Esophagus muscularis mucosa (tissue), 4 donors: Measurements from ENCODE around the gene ANO3. TPM values are rescaled to one million over a fixed set of nuclear protein-coding genes. Genes with fewer than 3 reads are reported as not detected.

ENCODE experiments used
- DNase-seq: peaks from one replicate; pipeline ENCODE4 v3.0.0-alpha.2; 2017; ENCODE audit errors: extremely low spot score
- H3K27ac ChIP-seq, 4 donors: fragments of 200-600 bp; sonication (generic); replicated peaks in 1 of 4; 1 replicate in 3 of 4; 2 replicates in 1 of 4; pipeline ENCODE4 v1.5.1; 2016 to 2019; ENCODE audit warnings: mild to moderate bottlenecking in 1 of 4
- H3K27me3 ChIP-seq, 4 donors: fragments of 200-600 bp; sonication (generic); one replicate each; pipeline versions ENCODE4 v1.5.1 to v1.6.0; 2016 to 2019
- H3K36me3 ChIP-seq, 4 donors: fragments of 200-600 bp; sonication (generic); one replicate each; pipeline ENCODE4 v1.5.1; 2016 to 2019
- H3K4me1 ChIP-seq, 4 donors: fragments of 200-600 bp; sonication (generic); one replicate each; pipeline ENCODE4 v1.5.1; 2016 to 2019
- H3K4me3 ChIP-seq, 4 donors: fragments of 200-600 bp; sonication (generic); 1 replicate in 2 of 4; 2 replicates in 2 of 4; pipeline ENCODE4 v1.5.1; 2016 to 2019; ENCODE audit warnings: mild to moderate bottlenecking in 4 of 4, moderate library complexity in 1 of 4
- H3K9me3 ChIP-seq, 4 donors: fragments of 200-600 bp; sonication (generic); 1 replicate in 3 of 4; 2 replicates in 1 of 4; pipeline ENCODE4 v1.5.1; 2016 to 2019
- CTCF ChIP-seq, 3 experiments: fragments of 200-600 bp in 2 of 3; fragments of 450-650 bp in 1 of 3; sonication (generic) in 2 of 3; IDR thresholded peaks; one replicate each; pipeline ENCODE4 v1.5.1; 2017 to 2019; ENCODE audit warnings: antibody characterized with exemption in 3 of 3, mild to moderate bottlenecking in 2 of 3, moderate library complexity in 1 of 3
- EP300 ChIP-seq: sonication (generic); formaldehyde crosslinking; IDR thresholded peaks from one replicate; pipeline ENCODE4 v1.6.1; 2017; ENCODE audit warnings: antibody characterized with exemption
- POLR2A ChIP-seq: fragments of 450-650 bp; IDR thresholded peaks from one replicate; pipeline ENCODE4 v1.6.1; 2017; ENCODE audit warnings: antibody characterized with exemption, moderate library complexity, mild to moderate bottlenecking, low read depth
- POLR2AphosphoS5 ChIP-seq, 2 donors: sonication (generic); formaldehyde crosslinking; IDR thresholded peaks; one replicate each; pipeline ENCODE4 v1.6.1; 2017; ENCODE audit warnings: antibody characterized with exemption in 2 of 2
- WGBS: methylation state at CpG from one replicate; pipeline ENCODE4 v1.1.5; 2018; 5-methylcytosine and 5-hydroxymethylcytosine counted together
- intact Hi-C: fragments of 100-400 bp; cut with DNase I; formaldehyde crosslinking; loops from one replicate; pipeline ENCODE4 v1.15.1; 2023
- total RNA-seq, 4 donors: library from RNA; depleted of rRNA; stranded (reverse); fragments of >200 nt; gene quantifications; one replicate each; pipeline versions ENCODE4 v1.1.0 to v1.2.1, GENCODE V29; 2016

The ANO3 gene
- total RNA-seq, 4 donors from 2014 or later = 0.17 TPM; not detected in 3

DNA sequence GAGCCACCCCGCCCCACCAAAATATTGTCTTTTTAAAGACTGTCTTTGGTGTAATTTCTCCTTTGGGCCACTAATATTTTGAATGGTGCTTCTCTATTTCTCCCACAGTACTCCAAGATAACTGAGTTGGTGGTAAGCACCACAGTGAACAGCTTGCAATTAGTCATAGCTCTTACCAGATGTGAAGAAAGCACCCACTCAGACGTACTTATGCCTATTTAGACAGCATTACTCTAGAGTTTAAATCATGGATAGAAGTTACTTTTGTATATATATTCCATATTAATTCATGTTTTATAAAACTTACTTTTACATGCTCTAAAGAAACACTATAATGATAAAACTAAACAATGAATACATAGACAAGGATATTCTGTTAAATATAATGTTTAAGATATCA, 12.7 kb downstream of the ANO3 start:
- no peak for TF ChIP-seq POLR2AphosphoS5 (IDR thresholded peaks at IDR 0.05)
- no peak for TF ChIP-seq POLR2A
- no peak for TF ChIP-seq EP300
- TF ChIP-seq CTCF (IDR thresholded peaks at IDR 0.05) = no peak
- DNase-seq = no peak
- WGBS = 87% methylated on average over 2 of the region's 2 CpGs
- Histone ChIP-seq H3K36me3 (no peaks in the 10 kb centered on the region), H3K27ac (no peak overlapping the region), H3K27me3 (no peaks in the 10 kb centered on the region), H3K4me1 (no peaks in the 10 kb centered on the region), H3K9me3 (no peaks in the 10 kb centered on the region), H3K4me3 (no peak overlapping the region)
- intact Hi-C loops = no loop called here

- DNase-seq = no peak
- 91% methylated on average over 5 of the region's 5 CpGs for WGBS
- Histone ChIP-seq H3K9me3 (no peaks in the 10 kb centered on the region), H3K4me1 (no peaks in the 10 kb centered on the region), H3K4me3 (no peak overlapping the region), H3K27me3 (no peaks in the 10 kb centered on the region), H3K36me3 (no peaks in the 10 kb centered on the region), H3K27ac (no peak overlapping the region)
- intact Hi-C loops = no loop called here
- TF ChIP-seq POLR2AphosphoS5 (IDR thresholded peaks at IDR 0.05) (no peak), EP300 (no peak), CTCF (IDR thresholded peaks at IDR 0.05) (no peak), POLR2A (no peak)
Measured at GRCh38 chr11:26348776-26349175, 16.8 kb downstream of the ANO3 start.

DNA sequence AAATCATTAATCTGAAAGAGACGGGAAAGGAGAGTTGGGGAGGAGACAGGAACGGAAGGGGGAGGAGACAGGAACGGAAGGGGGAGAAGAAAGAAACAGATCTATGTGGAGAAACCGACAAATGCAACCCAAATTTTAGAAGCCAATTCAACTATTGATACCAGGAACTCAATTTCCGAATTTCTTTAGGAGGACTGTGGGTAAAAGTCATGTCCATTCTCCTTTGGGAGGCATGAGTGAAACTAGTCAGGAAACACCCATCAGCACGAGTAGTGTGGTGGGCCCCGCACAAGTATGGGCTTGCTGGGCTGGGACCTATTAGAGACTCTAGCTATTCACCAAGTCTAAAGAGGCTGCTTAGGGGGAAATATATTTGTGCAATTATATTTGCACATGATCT, 18.1 kb downstream of the ANO3 start:
- intact Hi-C loops = no loop called here
- H3K27me3 ChIP-seq = no peaks in the 10 kb centered on the region
- 84% methylated on average over 7 of the region's 7 CpGs for WGBS
- TF ChIP-seq CTCF (IDR thresholded peaks at IDR 0.05) = no peak
- no peak for TF ChIP-seq EP300
- no peak for TF ChIP-seq POLR2AphosphoS5 (IDR thresholded peaks at IDR 0.05)
- TF ChIP-seq POLR2A = no peak
- H3K36me3 ChIP-seq = no peaks in the 10 kb centered on the region
- H3K9me3 ChIP-seq = no peaks in the 10 kb centered on the region
- no peak overlapping the region for H3K4me3 ChIP-seq
- no peak for DNase-seq
- no peaks in the 10 kb centered on the region for H3K4me1 ChIP-seq
- no peak overlapping the region for H3K27ac ChIP-seq

DNA sequence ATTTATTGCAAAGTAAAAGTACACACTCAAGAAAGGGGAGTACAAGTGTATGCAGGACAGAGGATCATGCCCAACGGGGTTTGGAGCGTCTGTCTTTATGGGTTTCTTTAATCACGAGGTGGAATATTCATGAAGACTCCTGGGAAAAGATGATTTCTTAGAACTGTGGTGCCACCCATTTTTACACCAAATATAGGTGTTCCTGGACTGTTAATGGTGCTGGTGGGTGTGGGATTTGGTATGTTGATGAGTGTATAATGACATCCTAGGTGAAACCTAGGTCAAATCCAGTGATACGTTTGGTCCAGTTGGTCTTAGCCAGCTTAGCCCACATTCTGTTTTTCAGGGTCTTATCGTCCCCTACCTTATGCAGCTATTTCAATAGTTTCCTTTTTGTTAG, 21.1 kb downstream of the ANO3 start:
- TF ChIP-seq CTCF (IDR thresholded peaks at IDR 0.05) (no peak), POLR2A (no peak), EP300 (no peak), POLR2AphosphoS5 (IDR thresholded peaks at IDR 0.05) (no peak)
- WGBS = 81% methylated on average over 5 of the region's 5 CpGs

DNA sequence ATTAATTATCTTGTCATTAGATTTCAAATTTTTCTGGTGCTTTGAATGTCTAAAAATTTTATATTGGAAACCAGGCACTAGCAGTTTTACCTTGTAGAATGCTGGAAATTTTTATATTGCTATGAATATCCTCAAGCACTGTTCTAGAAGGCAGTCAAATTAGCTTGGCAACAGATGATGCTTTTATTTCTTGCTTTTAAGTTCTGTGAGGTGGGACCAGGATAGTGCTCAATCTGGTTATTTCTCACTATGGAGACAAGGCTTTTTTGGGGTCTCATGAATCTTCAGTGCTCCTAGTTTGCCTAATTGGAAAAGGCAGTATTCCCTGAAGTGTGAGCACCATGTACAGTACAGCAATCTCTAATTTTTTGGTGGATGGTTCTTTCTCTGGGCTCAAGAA, 27.1 kb downstream of the ANO3 start:
- no peak for TF ChIP-seq POLR2AphosphoS5 (IDR thresholded peaks at IDR 0.05)
- no peak for TF ChIP-seq CTCF (IDR thresholded peaks at IDR 0.05)
- no peak for TF ChIP-seq POLR2A
- no peak for TF ChIP-seq EP300
- no peak overlapping the region for H3K27ac ChIP-seq
- no peak for DNase-seq
- no peak overlapping the region for H3K4me3 ChIP-seq
- no peaks in the 10 kb centered on the region for H3K27me3 ChIP-seq
- H3K4me1 ChIP-seq = no peaks in the 10 kb centered on the region
- H3K36me3 ChIP-seq = no peaks in the 10 kb centered on the region
- intact Hi-C loops = no loop called here
- no peaks in the 10 kb centered on the region for H3K9me3 ChIP-seq

More for the DNA sequence above, 21.1 kb downstream of the ANO3 start:
- intact Hi-C loops = no loop called here
- no peak for DNase-seq
- no peak overlapping the region for H3K27ac ChIP-seq
- H3K27me3 ChIP-seq = no peaks in the 10 kb centered on the region
- no peaks in the 10 kb centered on the region for H3K9me3 ChIP-seq
- no peak overlapping the region for H3K4me3 ChIP-seq
- H3K4me1 ChIP-seq = no peaks in the 10 kb centered on the region
- H3K36me3 ChIP-seq = no peaks in the 10 kb centered on the region
